Endothelial cell of umbilical vein (primary cell): ENCODE data around the gene DIP2A. TPM values are rescaled to one million over a fixed set of nuclear protein-coding genes. Genes with fewer than 3 reads are reported as not detected.

Experiments
- BruUV-seq: library from RNA; stranded (reverse); fragments of 400-500 nt; replicated peaks from 2 replicates; lab custom pipeline; 2021; lab: Mats Ljungman, UMichigan
- CTCF ChIA-PET: fragments of 300-600, 350-600 bp; sonication (Branson Sonifier 250); formaldehyde crosslinking; loops from one replicate; lab custom pipeline; 2021; ENCODE audit warnings: antibody characterized with exemption, inconsistent platforms; lab: Charles Lee
- POLR2A ChIA-PET: fragments of 300-600, 350-600 bp; sonication (Branson Sonifier 250); formaldehyde crosslinking; loops from one replicate; lab custom pipeline; 2021; ENCODE audit warnings: antibody characterized with exemption, inconsistent platforms; lab: Charles Lee
- DNase-seq: peaks from one replicate; pipeline ENCODE4 v3.0.0-alpha.2; 2011; ENCODE audit warnings: low read depth, low spot score
- FAIRE-seq: peaks from 2 replicates; lab custom pipeline; 2011; peaks lifted over from hg19 to GRCh38; lab: Jason Lieb, UNC
- H2AFZ ChIP-seq: 2 replicates; pipeline ENCODE4 v1.6.0; 2012; ENCODE audit warnings: low read depth, low read length, control low read depth, inconsistent platforms
- H3K27ac ChIP-seq: 2 replicates; pipeline ENCODE4 v1.5.1; 2011; ENCODE audit warnings: low read depth, mild to moderate bottlenecking, control low read depth, low read length, moderate library complexity; ENCODE audit not compliant: insufficient read depth
- H3K27me3 ChIP-seq, 2 experiments: 2 replicates each; pipeline versions ENCODE4 v1.6.0 to v1.6.1; 2011; ENCODE audit warnings: low read length in 2 of 2, mixed read lengths in 1 of 2; ENCODE audit not compliant: control insufficient read depth in 2 of 2, insufficient read depth in 2 of 2
- H3K36me3 ChIP-seq, 2 experiments: 2 replicates in 1 of 2; 3 replicates in 1 of 2; pipeline ENCODE4 v1.5.1; 2011; ENCODE audit warnings: low read length in 2 of 2, mild to moderate bottlenecking in 1 of 2, moderate library complexity in 1 of 2; ENCODE audit not compliant: control insufficient read depth in 2 of 2, insufficient read depth in 2 of 2; ENCODE audit errors: extremely low read depth in 1 of 2
- H3K4me1 ChIP-seq: 3 replicates; pipeline ENCODE4 v1.5.1; 2011; ENCODE audit warnings: mild to moderate bottlenecking, low read length; ENCODE audit not compliant: control insufficient read depth, insufficient read depth; ENCODE audit errors: extremely low read depth
- H3K4me2 ChIP-seq: 2 replicates; pipeline ENCODE4 v1.6.1; 2011; ENCODE audit warnings: low read length, control low read depth, mixed read lengths; ENCODE audit not compliant: insufficient read depth
- H3K4me3 ChIP-seq, 3 experiments: fragments of 200-600 bp in 1 of 3; sonication (generic), shearing (Covaris generic) in 1 of 3; replicated peaks in 1 of 3; 2 replicates each; pipeline ENCODE4 v1.5.1; 2011 to 2016; ENCODE audit warnings: control low read depth in 3 of 3, low read length in 3 of 3, mild to moderate bottlenecking in 2 of 3, inconsistent platforms in 1 of 3, low read depth in 1 of 3, moderate library complexity in 1 of 3; ENCODE audit not compliant: insufficient read depth in 1 of 3
- H3K79me2 ChIP-seq: 2 replicates; pipeline ENCODE4 v1.6.0; 2012; ENCODE audit warnings: low read length, inconsistent platforms; ENCODE audit not compliant: control insufficient read depth, insufficient read depth
- H3K9ac ChIP-seq: replicated peaks from 2 replicates; pipeline ENCODE3; 2011; ENCODE audit warnings: low read length, control low read depth; ENCODE audit not compliant: insufficient read depth; ENCODE audit errors: extremely low read depth
- H3K9me1 ChIP-seq: replicated peaks from 3 replicates; pipeline ENCODE4 v1.6.0; 2011; ENCODE audit warnings: mild to moderate bottlenecking, low read length; ENCODE audit not compliant: control insufficient read depth, insufficient read depth; ENCODE audit errors: extremely low read depth
- H3K9me3 ChIP-seq: replicated peaks from 2 replicates; pipeline ENCODE4 v1.5.1; 2012; ENCODE audit warnings: low read length, inconsistent platforms; ENCODE audit not compliant: control insufficient read depth, insufficient read depth
- H4K20me1 ChIP-seq: replicated peaks from 2 replicates; pipeline ENCODE3; 2011; ENCODE audit warnings: mild to moderate bottlenecking, low read length; ENCODE audit not compliant: control insufficient read depth, insufficient read depth; ENCODE audit errors: extremely low read depth
- EZH2 ChIP-seq: IDR thresholded peaks from 2 replicates; pipeline ENCODE4 v1.6.1; 2012; ENCODE audit warnings: borderline replicate concordance, low read depth, mild to moderate bottlenecking, moderate library complexity, low read length, inconsistent platforms; ENCODE audit not compliant: severe bottlenecking
- FOS ChIP-seq: IDR thresholded peaks from 2 replicates; pipeline ENCODE4 v1.6.1; 2011; ENCODE audit warnings: mild to moderate bottlenecking, low read length, moderate library complexity, borderline replicate concordance; ENCODE audit not compliant: insufficient read depth
- GATA2 ChIP-seq: IDR thresholded peaks from 2 replicates; pipeline ENCODE4 v1.7.0; 2011; ENCODE audit warnings: low read depth, mild to moderate bottlenecking, moderate library complexity, mixed read lengths, low read length; ENCODE audit not compliant: insufficient read length, insufficient read depth
- JUN ChIP-seq: IDR thresholded peaks from 2 replicates; pipeline ENCODE4 v1.6.1; 2011; ENCODE audit warnings: borderline replicate concordance, low read depth; ENCODE audit not compliant: insufficient read length, insufficient read depth
- MYC ChIP-seq: IDR thresholded peaks from one replicate; pipeline ENCODE4 v1.6.1; 2011; ENCODE audit warnings: mild to moderate bottlenecking, low read depth, low read length
- POLR2A ChIP-seq: IDR thresholded peaks from 2 replicates; pipeline ENCODE4 v1.6.1; 2012; ENCODE audit warnings: low read depth, mild to moderate bottlenecking, control low read depth, low read length
- POLR2AphosphoS5 ChIP-seq: IDR thresholded peaks from 2 replicates; pipeline ENCODE4 v1.6.1; 2012; ENCODE audit warnings: low read depth, mild to moderate bottlenecking, control low read depth, low read length, moderate library complexity; ENCODE audit not compliant: insufficient read depth
- dilution Hi-C: fragments of 300-500 bp; cut with MboI; formaldehyde crosslinking; loops from one replicate; pipeline ENCODE4 v1.15.0; 2019; ENCODE audit warnings: low sequenced_read_pairs; ENCODE audit not compliant: extremely low pct_ligation_motif_present
- intact Hi-C: fragments of 100-400 bp; cut with micrococcal nuclease; formaldehyde crosslinking; loops from one replicate; pipeline ENCODE4 v1.10.0; 2022
- polyA plus RNA-seq, 4 experiments: library from polyadenylated mRNA; depleted of rRNA in 3 of 4; stranded (reverse) in 3 of 4; unstranded in 1 of 4; fragments of >200 nt; gene quantifications; 2 replicates each; pipeline versions ENCODE4 v1.2.1 to v1.2.3, GENCODE V29; 2011 to 2012; ENCODE audit warnings: missing spikeins in 1 of 4
- total RNA-seq: library from RNA; stranded (reverse); gene quantifications from 2 replicates; pipeline ENCODE4 v1.2.3, GENCODE V29; 2021
- TF ChIP-seq, protein P1 (sequence below), 2 donors: IDR thresholded peaks; 1 replicate in 1 of 2; 2 replicates in 1 of 2; pipeline ENCODE4 v1.5.1; 2011; ENCODE audit warnings: low read length in 2 of 2, mild to moderate bottlenecking in 2 of 2, moderate library complexity in 2 of 2, control low read depth in 1 of 2, inconsistent platforms in 1 of 2, low read depth in 1 of 2; ENCODE audit not compliant: insufficient read depth in 1 of 2; ENCODE audit errors: extremely low read depth in 1 of 2
- TF ChIP-seq, protein P2 (sequence below): IDR thresholded peaks from 2 replicates; pipeline ENCODE4 v1.6.1; 2011; ENCODE audit not compliant: insufficient read depth, insufficient read length

Gene DIP2A
- total and polyA plus RNA-seq, 2 donors (not counting 3 experiments of a cell fraction or from before 2014, with no cell fraction given) = 34.5 to 62.1 TPM

DNA sequence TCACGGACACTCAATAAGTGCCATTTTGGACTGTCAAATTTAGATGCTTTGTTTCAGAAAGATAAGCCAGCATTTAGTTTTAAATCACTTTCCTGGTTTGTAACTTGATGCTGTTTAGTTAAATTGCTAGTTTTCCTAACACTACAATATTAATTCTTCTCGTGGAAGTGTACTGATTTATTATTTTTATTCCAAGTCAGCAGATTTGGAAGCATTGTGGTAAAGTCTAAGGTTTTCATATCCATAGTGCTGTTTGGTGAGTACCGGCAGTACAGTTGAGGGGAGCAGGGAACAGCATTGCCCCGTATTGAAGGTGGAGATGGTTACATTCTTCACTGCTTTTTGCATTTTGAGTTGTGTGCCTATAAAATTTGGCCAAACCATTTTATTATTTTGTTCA lies 109.9 kb downstream of the DIP2A start:
- H3K27me3 ChIP-seq = no peaks in the 10 kb centered on the region
- peaks cover 12 to 44% of the 10 kb centered on the region in 2 experiments for H3K36me3 ChIP-seq
- no peaks in the 10 kb centered on the region for H3K9me1 ChIP-seq
- H3K27ac ChIP-seq = no peak overlapping the region
- H3K9me3 ChIP-seq = no peaks in the 10 kb centered on the region
- intact Hi-C loops = no loop called here
- dilution Hi-C loops = no loop called here
- no peaks in the 10 kb centered on the region for H4K20me1 ChIP-seq
- ChIA-PET CTCF (interaction anchor here (1.2 to 1.3 kb wide), 2 partner anchors 9 to 71 kb away, joined by 4 to 6 read pairs; no protein-coding TSS in a partner anchor), POLR2A (no interaction called here)
- no peak overlapping the region for H3K9ac ChIP-seq
- H3K79me2 ChIP-seq = no peaks in the 10 kb centered on the region
- no peak overlapping the region for H3K4me3 ChIP-seq
- TF ChIP-seq JUN (no peak), FOS (no peak), EZH2 (no peak), POLR2AphosphoS5 (no peak), MYC (no peak), GATA2 (no peak), POLR2A (no peak)
- TF ChIP-seq, protein P1, sequence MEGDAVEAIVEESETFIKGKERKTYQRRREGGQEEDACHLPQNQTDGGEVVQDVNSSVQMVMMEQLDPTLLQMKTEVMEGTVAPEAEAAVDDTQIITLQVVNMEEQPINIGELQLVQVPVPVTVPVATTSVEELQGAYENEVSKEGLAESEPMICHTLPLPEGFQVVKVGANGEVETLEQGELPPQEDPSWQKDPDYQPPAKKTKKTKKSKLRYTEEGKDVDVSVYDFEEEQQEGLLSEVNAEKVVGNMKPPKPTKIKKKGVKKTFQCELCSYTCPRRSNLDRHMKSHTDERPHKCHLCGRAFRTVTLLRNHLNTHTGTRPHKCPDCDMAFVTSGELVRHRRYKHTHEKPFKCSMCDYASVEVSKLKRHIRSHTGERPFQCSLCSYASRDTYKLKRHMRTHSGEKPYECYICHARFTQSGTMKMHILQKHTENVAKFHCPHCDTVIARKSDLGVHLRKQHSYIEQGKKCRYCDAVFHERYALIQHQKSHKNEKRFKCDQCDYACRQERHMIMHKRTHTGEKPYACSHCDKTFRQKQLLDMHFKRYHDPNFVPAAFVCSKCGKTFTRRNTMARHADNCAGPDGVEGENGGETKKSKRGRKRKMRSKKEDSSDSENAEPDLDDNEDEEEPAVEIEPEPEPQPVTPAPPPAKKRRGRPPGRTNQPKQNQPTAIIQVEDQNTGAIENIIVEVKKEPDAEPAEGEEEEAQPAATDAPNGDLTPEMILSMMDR (IDR thresholded peaks at IDR 0.05; ENCODE audit: extremely low read depth in 1 of 2, insufficient read depth in 1 of 2, low read depth in 1 of 2, low read length in 2 of 2) = no peak
- TF ChIP-seq, protein P2, sequence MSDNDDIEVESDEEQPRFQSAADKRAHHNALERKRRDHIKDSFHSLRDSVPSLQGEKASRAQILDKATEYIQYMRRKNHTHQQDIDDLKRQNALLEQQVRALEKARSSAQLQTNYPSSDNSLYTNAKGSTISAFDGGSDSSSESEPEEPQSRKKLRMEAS = no peak
- no peak overlapping the region for H3K4me2 ChIP-seq
- H2AFZ ChIP-seq = no peak overlapping the region
- no TSS peak for BruUV-seq
- FAIRE-seq = no peak
- H3K4me1 ChIP-seq = no peaks in the 10 kb centered on the region
- no peak for DNase-seq
